CD14-positive monocyte (primary cell): ENCODE measurements around the gene LRBA. TPM values are rescaled to one million over a fixed set of nuclear protein-coding genes. Genes with fewer than 3 reads are reported as not detected.

Experiments
- DNase-seq, 3 donors: peaks; one replicate each; pipeline ENCODE4 v3.0.0-alpha.2; 2011 to 2022
- H2AFZ ChIP-seq: 2 replicates; pipeline ENCODE4 v1.6.0; 2012; ENCODE audit warnings: mild to moderate bottlenecking, low read depth, low read length, inconsistent platforms; ENCODE audit not compliant: insufficient read depth, poor library complexity, severe bottlenecking
- H3K27ac ChIP-seq, 2 donors: 1 replicate in 1 of 2; 2 replicates in 1 of 2; pipeline ENCODE4 v1.5.1; 2012 to 2013; ENCODE audit warnings: low read length in 2 of 2, control low read depth in 1 of 2, inconsistent platforms in 1 of 2, low read depth in 1 of 2, mild to moderate bottlenecking in 1 of 2
- H3K27me3 ChIP-seq, 2 donors: one replicate each; pipeline versions ENCODE4 v1.6.0 to v1.6.1; 2011 to 2013; ENCODE audit warnings: low read length in 2 of 2; ENCODE audit not compliant: control insufficient read depth in 2 of 2, insufficient read depth in 2 of 2
- H3K36me3 ChIP-seq, 2 donors: replicated peaks in 1 of 2; 1 replicate in 1 of 2; 2 replicates in 1 of 2; pipeline versions ENCODE4 v1.5.1 to v1.6.1; 2012 to 2013; ENCODE audit warnings: low read length in 2 of 2, control low read depth in 1 of 2, inconsistent platforms in 1 of 2, mild to moderate bottlenecking in 1 of 2; ENCODE audit not compliant: insufficient read depth in 2 of 2, control insufficient read depth in 1 of 2
- H3K4me1 ChIP-seq, 2 donors: 1 replicate in 1 of 2; 2 replicates in 1 of 2; pipeline versions ENCODE4 v1.5.1 to v1.6.1; 2012 to 2013; ENCODE audit warnings: low read length in 2 of 2, control low read depth in 1 of 2, inconsistent platforms in 1 of 2, mild to moderate bottlenecking in 1 of 2, moderate library complexity in 1 of 2; ENCODE audit not compliant: insufficient read depth in 2 of 2, control insufficient read depth in 1 of 2
- H3K4me2 ChIP-seq: replicated peaks from 2 replicates; pipeline ENCODE3; 2012; ENCODE audit warnings: low read length, moderate library complexity, mild to moderate bottlenecking; ENCODE audit not compliant: poor library complexity, severe bottlenecking; ENCODE audit errors: extremely low read depth
- H3K4me3 ChIP-seq, 3 experiments: fragments of 200-600 bp in 1 of 3; sonication (generic) in 1 of 3; replicated peaks in 1 of 3; 1 replicate in 2 of 3; 2 replicates in 1 of 3; pipeline ENCODE4 v1.5.1; 2011 to 2013; ENCODE audit warnings: low read length in 3 of 3, mild to moderate bottlenecking in 3 of 3, control low read depth in 2 of 3, low read depth in 2 of 3, inconsistent platforms in 1 of 3, moderate library complexity in 1 of 3
- H3K79me2 ChIP-seq: 2 replicates; pipeline ENCODE4 v1.6.0; 2012; ENCODE audit warnings: mild to moderate bottlenecking, control low read depth, inconsistent platforms, low read length, moderate library complexity; ENCODE audit not compliant: insufficient read depth
- H3K9ac ChIP-seq: 2 replicates; pipeline ENCODE4 v1.6.0; 2017; ENCODE audit warnings: low read length, mild to moderate bottlenecking; ENCODE audit not compliant: insufficient read depth, poor library complexity, severe bottlenecking
- H3K9me3 ChIP-seq, 2 donors: replicated peaks in 1 of 2; 1 replicate in 1 of 2; 2 replicates in 1 of 2; pipeline versions ENCODE4 v1.5.1 to v1.6.1; 2012 to 2013; ENCODE audit warnings: low read length in 2 of 2, control low read depth in 1 of 2; ENCODE audit not compliant: control insufficient read depth in 1 of 2, insufficient read depth in 1 of 2
- H4K20me1 ChIP-seq: 2 replicates; pipeline ENCODE4 v1.6.0; 2012; ENCODE audit warnings: mild to moderate bottlenecking, low read length, control low read depth, moderate library complexity; ENCODE audit not compliant: insufficient read depth
- H3K27ac Mint-ChIP-seq, 7 donors: one replicate each; pipeline ENCODE4 v1.8.0; 2020; ENCODE audit warnings: mild to moderate bottlenecking in 7 of 7, mixed read lengths in 7 of 7, moderate library complexity in 6 of 7, inconsistent platforms in 2 of 7
- H3K27me3 Mint-ChIP-seq, 3 donors: one replicate each; pipeline ENCODE4 v1.8.0; 2021 to 2022; ENCODE audit warnings: low read depth in 3 of 3, mild to moderate bottlenecking in 3 of 3, mixed read lengths in 3 of 3, moderate library complexity in 3 of 3, inconsistent platforms in 1 of 3
- H3K36me3 Mint-ChIP-seq, 2 donors: one replicate each; pipeline ENCODE4 v1.8.0; 2020; ENCODE audit warnings: mixed read lengths in 2 of 2, inconsistent platforms in 1 of 2, mild to moderate bottlenecking in 1 of 2
- H3K4me1 Mint-ChIP-seq: one replicate; pipeline ENCODE4 v1.8.0; 2020; ENCODE audit warnings: mild to moderate bottlenecking, mixed read lengths
- H3K4me3 Mint-ChIP-seq, 2 donors: one replicate each; pipeline ENCODE4 v1.8.0; 2020; ENCODE audit warnings: mild to moderate bottlenecking in 2 of 2, mixed read lengths in 2 of 2, moderate library complexity in 1 of 2
- H3K9me3 Mint-ChIP-seq, 7 donors: one replicate each; pipeline ENCODE4 v1.8.0; 2020 to 2022; ENCODE audit warnings: mixed read lengths in 7 of 7, mild to moderate bottlenecking in 6 of 7, moderate library complexity in 6 of 7, inconsistent platforms in 2 of 7
- CTCF ChIP-seq: fragments of 200-600 bp; IDR thresholded peaks from one replicate; pipeline ENCODE4 v1.8.0; 2022; ENCODE audit warnings: antibody characterized with exemption, mild to moderate bottlenecking
- WGBS: methylation state at CpG from one replicate; pipeline ENCODE4 v1.1.5; 2013; ENCODE audit warnings: missing lambda C conversion rate; ENCODE audit not compliant: insufficient coverage; 5-methylcytosine and 5-hydroxymethylcytosine counted together
- intact Hi-C, 2 donors: fragments of 100-400 bp; cut with micrococcal nuclease; formaldehyde crosslinking; loops; one replicate each; pipeline versions ENCODE4 v1.15.0 to v1.15.1; 2023
- polyA plus RNA-seq, 3 donors: library from polyadenylated mRNA; depleted of rRNA in 1 of 3; unstranded in 2 of 3; stranded (reverse) in 1 of 3; fragments of 300-500 nt in 2 of 3; fragments of >200 nt in 1 of 3; fragmentation: Illumina TruSeq in 2 of 3; gene quantifications; 1 replicate in 2 of 3; 2 replicates in 1 of 3; pipeline ENCODE4 v1.2.3, GENCODE V29; 2012 to 2021

LRBA gene
- polyA plus RNA-seq, 3 donors = 1.5 to 5.5 (median 4.4) TPM

GRCh38 chr4:151004222-151004621 is 10.9 kb downstream of the LRBA start:
- WGBS = no CpG with 5 or more reads among the region's 5 CpGs
- no peak for TF ChIP-seq CTCF
- peaks cover 11% of the 10 kb centered on the region for H3K4me1 Mint-ChIP-seq
- no peak overlapping the region for H3K27ac Mint-ChIP-seq
- H3K79me2 ChIP-seq = peaks cover 13% of the 10 kb centered on the region
- peaks cover 3% of the 10 kb centered on the region in 2 donors for H3K4me1 ChIP-seq
- no peaks in the 10 kb centered on the region for H4K20me1 ChIP-seq
- H3K9me3 Mint-ChIP-seq = peaks cover 0 to 4% (median 0%) of the 10 kb centered on the region in 7 donors
- H3K27ac ChIP-seq = no peak overlapping the region
- no peaks in the 10 kb centered on the region for H3K9me3 ChIP-seq
- intact Hi-C loops = no loop called here
- H3K9ac ChIP-seq = no peak overlapping the region
- H3K27me3 Mint-ChIP-seq = no peaks in the 10 kb centered on the region
- no peak overlapping the region for H2AFZ ChIP-seq
- peak in 1 of 3 donors; percentile 12 for DNase-seq
- H3K36me3 Mint-ChIP-seq = peaks cover 2 to 9% of the 10 kb centered on the region in 2 donors
- no peaks in the 10 kb centered on the region for H3K27me3 ChIP-seq
- H3K36me3 ChIP-seq = no peaks in the 10 kb centered on the region
- H3K4me3 ChIP-seq = no peak overlapping the region
- no peak overlapping the region for H3K4me3 Mint-ChIP-seq
- H3K4me2 ChIP-seq = no peak overlapping the region

- Mint-ChIP-seq H3K27me3 (no peaks in the 10 kb centered on the region), H3K4me1 (peaks cover 17% of the 10 kb centered on the region), H3K36me3 (peaks cover 0 to 9% of the 10 kb centered on the region in 2 donors), H3K4me3 (no peak overlapping the region), H3K9me3 (peaks cover 0 to 4% (median 0%) of the 10 kb centered on the region in 7 donors), H3K27ac (no peak overlapping the region)
- DNase-seq = no peak
- intact Hi-C loops = no loop called here
- Histone ChIP-seq H3K9ac (no peak overlapping the region), H3K4me2 (no peak overlapping the region), H3K4me1 (peaks cover 7 to 9% of the 10 kb centered on the region in 2 donors), H3K36me3 (no peaks in the 10 kb centered on the region), H3K9me3 (no peaks in the 10 kb centered on the region), H2AFZ (no peak overlapping the region), H3K4me3 (no peak overlapping the region), H3K27me3 (no peaks in the 10 kb centered on the region), H3K27ac (no peak overlapping the region), H4K20me1 (no peaks in the 10 kb centered on the region), H3K79me2 (peaks cover 18% of the 10 kb centered on the region)
- no peak for TF ChIP-seq CTCF
- WGBS = 100% methylated on average over 2 of the region's 7 CpGs
Observed at GRCh38 chr4:151000747-151001429, 14.2 kb downstream of the LRBA start.
